ENCODE results near the gene CARD11. TPM values are rescaled to one million over a fixed set of nuclear protein-coding genes. Genes with fewer than 3 reads are reported as not detected.
A peak's percentile ranks its signal among the peaks of the same experiment; 100 is the strongest.

Gene CARD11
- total RNA-seq, 2 experiments from 2014 or later, result 136 to 196 TPM

GRCh38 chr7:2878306-2878705 is 165.4 kb downstream of the CARD11 start:
- H3K27me3 Mint-ChIP-seq, result peaks cover 2% of the 10 kb centered on the region
- H3K4me3 Mint-ChIP-seq, result no peak overlapping the region
- no peaks in the 10 kb centered on the region for H3K9me3 Mint-ChIP-seq (ENCODE audit: low read depth)
- ATAC-seq (no peak), DNase-seq (no peak)
- no peaks in the 10 kb centered on the region for H3K36me3 Mint-ChIP-seq
- no peak overlapping the region for H3K27ac Mint-ChIP-seq
- H3K4me1 Mint-ChIP-seq, result peaks cover 37% of the 10 kb centered on the region
- CTCF ChIA-PET, result interaction anchor here (0.7 to 1.8 kb wide), 3 partner anchors 12 to 150 kb away, joined by 5 to 9 read pairs (median 6); no protein-coding TSS in a partner anchor

GRCh38 chr7:2876031-2876731 is 167.5 kb downstream of the CARD11 start:
- CTCF ChIA-PET, result interaction anchor here (2.5 kb wide), 1 partner anchor 11 kb away, joined by 12 read pairs; no protein-coding TSS in a partner anchor
- DNase-seq, result no peak
- no peak for ATAC-seq
- Mint-ChIP-seq H3K4me3 (no peak overlapping the region), H3K4me1 (peaks cover 45% of the 10 kb centered on the region), H3K27ac (no peak overlapping the region), H3K9me3 (ENCODE audit: low read depth) (no peaks in the 10 kb centered on the region), H3K27me3 (peaks cover 10% of the 10 kb centered on the region), H3K36me3 (no peaks in the 10 kb centered on the region)

GRCh38 chr7:2873686-2874551 is 169.7 kb downstream of the CARD11 start:
- H3K4me1 Mint-ChIP-seq, result peaks cover 44% of the 10 kb centered on the region
- H3K27ac Mint-ChIP-seq, result peak overlapping the region; percentile 50
- peaks cover 10% of the 10 kb centered on the region for H3K27me3 Mint-ChIP-seq
- H3K36me3 Mint-ChIP-seq, result no peaks in the 10 kb centered on the region
- ATAC-seq (peak; percentile 59), DNase-seq (no peak)
- no peak overlapping the region for H3K4me3 Mint-ChIP-seq
- no peaks in the 10 kb centered on the region for H3K9me3 Mint-ChIP-seq (ENCODE audit: low read depth)
- CTCF ChIA-PET, result interaction anchor here (2.5 kb wide), 1 partner anchor 9 kb away, joined by 12 read pairs; no protein-coding TSS in a partner anchor

- no peaks in the 10 kb centered on the region for H3K9me3 Mint-ChIP-seq (ENCODE audit: low read depth)
- H3K27ac Mint-ChIP-seq, result no peak overlapping the region
- no peaks in the 10 kb centered on the region for H3K36me3 Mint-ChIP-seq
- H3K4me3 Mint-ChIP-seq, result no peak overlapping the region
- H3K4me1 Mint-ChIP-seq, result peaks cover 38% of the 10 kb centered on the region
- peaks cover 10% of the 10 kb centered on the region for H3K27me3 Mint-ChIP-seq
- ATAC-seq (no peak), DNase-seq (no peak)
- CTCF ChIA-PET, result no interaction called here
Observed at GRCh38 chr7:2873146-2873545, 170.5 kb downstream of the CARD11 start.

GRCh38 chr7:2872296-2872874 is 171.3 kb downstream of the CARD11 start:
- Mint-ChIP-seq H3K27me3 (peaks cover 10% of the 10 kb centered on the region), H3K9me3 (ENCODE audit: low read depth) (no peaks in the 10 kb centered on the region), H3K36me3 (no peaks in the 10 kb centered on the region), H3K4me1 (peaks cover 37% of the 10 kb centered on the region), H3K27ac (no peak overlapping the region), H3K4me3 (no peak overlapping the region)
- no peak for DNase-seq
- CTCF ChIA-PET, result no interaction called here
- no peak for ATAC-seq

GRCh38 chr7:2870471-2870931 is 173.2 kb downstream of the CARD11 start:
- ATAC-seq (peak; percentile 43), DNase-seq (peak; percentile 59)
- no peak overlapping the region for H3K27ac Mint-ChIP-seq
- peaks cover 37% of the 10 kb centered on the region for H3K4me1 Mint-ChIP-seq
- no peaks in the 10 kb centered on the region for H3K9me3 Mint-ChIP-seq (ENCODE audit: low read depth)
- CTCF ChIA-PET, result no interaction called here
- H3K27me3 Mint-ChIP-seq, result peaks cover 19% of the 10 kb centered on the region
- no peak overlapping the region for H3K4me3 Mint-ChIP-seq
- H3K36me3 Mint-ChIP-seq, result no peaks in the 10 kb centered on the region

- DNase-seq (no peak), ATAC-seq (no peak)
- peaks cover 35% of the 10 kb centered on the region for H3K4me1 Mint-ChIP-seq
- CTCF ChIA-PET, result no interaction called here
- no peak overlapping the region for H3K27ac Mint-ChIP-seq
- peaks cover 19% of the 10 kb centered on the region for H3K27me3 Mint-ChIP-seq
- no peaks in the 10 kb centered on the region for H3K36me3 Mint-ChIP-seq
- H3K4me3 Mint-ChIP-seq, result no peak overlapping the region
- no peaks in the 10 kb centered on the region for H3K9me3 Mint-ChIP-seq (ENCODE audit: low read depth)
Observed at GRCh38 chr7:2869981-2870380, 173.7 kb downstream of the CARD11 start.

GRCh38 chr7:2866601-2867000 is 177.1 kb downstream of the CARD11 start:
- peaks cover 9% of the 10 kb centered on the region for H3K27me3 Mint-ChIP-seq
- no peaks in the 10 kb centered on the region for H3K9me3 Mint-ChIP-seq (ENCODE audit: low read depth)
- peaks cover 41% of the 10 kb centered on the region for H3K4me1 Mint-ChIP-seq
- CTCF ChIA-PET, result interaction anchor here (1.0 to 5.1 kb wide), 12 partner anchors 8 to 1031 kb away, joined by 3 to 25 read pairs (median 10); no protein-coding TSS in a partner anchor
- no peak for DNase-seq
- no peaks in the 10 kb centered on the region for H3K36me3 Mint-ChIP-seq
- no peak overlapping the region for H3K4me3 Mint-ChIP-seq
- no peak overlapping the region for H3K27ac Mint-ChIP-seq
- no peak for ATAC-seq

- CTCF ChIA-PET, result interaction anchor here (0.6 to 5.1 kb wide), 53 partner anchors 10 to 1776 kb away, joined by 3 to 25 read pairs (median 4); partner anchors contain the start of genes SDK1 and TTYH3
- DNase-seq, result peak; percentile 82
- ATAC-seq, result no peak
- Mint-ChIP-seq H3K27ac (peak overlapping the region; percentile 74), H3K4me1 (peaks cover 28% of the 10 kb centered on the region), H3K9me3 (ENCODE audit: low read depth) (no peaks in the 10 kb centered on the region), H3K27me3 (peaks cover 9% of the 10 kb centered on the region), H3K4me3 (no peak overlapping the region), H3K36me3 (no peaks in the 10 kb centered on the region)
Observed at GRCh38 chr7:2864999-2865670, 178.5 kb downstream of the CARD11 start.

- peaks cover 28% of the 10 kb centered on the region for H3K4me1 Mint-ChIP-seq
- H3K36me3 Mint-ChIP-seq, result no peaks in the 10 kb centered on the region
- DNase-seq (no peak), ATAC-seq (no peak)
- CTCF ChIA-PET, result interaction anchor here (0.7 to 5.1 kb wide), 38 partner anchors 10 to 1777 kb away, joined by 3 to 25 read pairs (median 4); partner anchors contain the start of gene SDK1
- no peaks in the 10 kb centered on the region for H3K9me3 Mint-ChIP-seq (ENCODE audit: low read depth)
- H3K27ac Mint-ChIP-seq, result peak overlapping the region; percentile 85
- H3K4me3 Mint-ChIP-seq, result peak overlapping the region; percentile 54
- H3K27me3 Mint-ChIP-seq, result peaks cover 13% of the 10 kb centered on the region
Observed at GRCh38 chr7:2864204-2864985, 179.3 kb downstream of the CARD11 start.

- peaks cover 13% of the 10 kb centered on the region for H3K27me3 Mint-ChIP-seq
- H3K36me3 Mint-ChIP-seq, result no peaks in the 10 kb centered on the region
- DNase-seq (peak; percentile 94), ATAC-seq (peak; percentile 94)
- peak overlapping the region; percentile 85 for H3K27ac Mint-ChIP-seq
- H3K9me3 Mint-ChIP-seq (ENCODE audit: low read depth), result no peaks in the 10 kb centered on the region
- CTCF ChIA-PET, result interaction anchor here (1.2 to 5.1 kb wide), 15 partner anchors 12 to 1778 kb away, joined by 3 to 25 read pairs (median 9); partner anchors contain the start of gene SDK1
- H3K4me1 Mint-ChIP-seq, result peaks cover 27% of the 10 kb centered on the region
- H3K4me3 Mint-ChIP-seq, result peak overlapping the region; percentile 54
Observed at GRCh38 chr7:2863461-2864066, 180.1 kb downstream of the CARD11 start.
